ENCODE data around the gene SLC4A4.

Gene SLC4A4

DNA sequence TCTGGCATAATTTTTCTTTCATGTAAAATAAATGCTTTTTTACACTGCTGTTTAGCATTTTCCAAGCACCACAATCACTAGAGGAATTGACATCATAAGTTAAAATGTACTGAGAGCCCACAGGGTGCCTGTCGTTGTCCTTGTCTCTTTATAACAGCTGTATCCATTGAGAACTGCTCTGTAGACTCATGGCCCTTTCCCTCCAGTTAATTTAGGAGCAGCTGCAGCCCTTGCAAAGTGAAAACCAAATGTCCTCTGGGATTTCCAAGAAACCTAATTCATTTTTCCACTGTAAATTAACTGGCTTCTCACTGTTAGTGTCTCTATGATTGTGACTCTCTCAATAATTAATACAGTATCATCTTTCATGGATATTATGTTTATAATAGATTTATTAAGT, 185.9 kb downstream of the SLC4A4 start:
- Histone ChIP-seq H3K27ac (no peak overlapping the region), H3K4me3 (no peak overlapping the region)

DNA sequence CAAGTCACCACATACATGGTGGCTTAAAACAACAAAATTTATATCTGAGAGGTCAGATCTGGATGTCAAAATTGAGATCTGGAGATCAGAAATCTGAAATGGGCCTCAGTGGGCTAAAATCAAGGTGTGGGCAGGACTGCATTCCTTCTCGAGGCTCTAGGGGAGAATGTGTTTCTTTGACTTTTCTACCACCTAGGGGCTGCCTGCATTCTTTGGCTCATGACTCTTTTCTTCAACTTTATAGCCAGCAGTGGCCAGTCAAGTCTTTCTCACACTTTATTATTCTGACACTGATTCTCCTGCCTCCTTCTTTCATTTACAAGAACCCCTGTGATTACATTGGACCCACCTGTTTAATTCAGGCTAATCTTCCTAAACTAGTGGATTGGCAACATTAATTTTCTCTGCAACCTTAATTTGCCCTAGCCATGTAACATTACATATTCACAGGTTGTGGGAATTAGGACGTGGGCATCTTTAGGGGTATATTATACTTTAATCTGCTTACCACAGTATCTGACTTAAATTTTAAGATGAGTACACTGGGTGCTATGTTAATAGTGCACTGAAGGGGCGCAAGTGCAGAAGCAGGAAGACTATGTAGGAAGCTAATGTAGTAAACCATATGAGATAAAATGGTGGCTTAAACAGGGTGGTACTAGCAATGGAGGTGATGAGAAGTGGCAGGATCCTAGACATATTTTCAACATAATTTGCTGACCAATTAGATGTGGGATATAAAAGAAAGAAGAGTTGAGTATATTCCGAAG, 188.0 kb downstream of the SLC4A4 start:
- Histone ChIP-seq H3K4me3 (no peak overlapping the region), H3K27ac (no peak overlapping the region)

DNA sequence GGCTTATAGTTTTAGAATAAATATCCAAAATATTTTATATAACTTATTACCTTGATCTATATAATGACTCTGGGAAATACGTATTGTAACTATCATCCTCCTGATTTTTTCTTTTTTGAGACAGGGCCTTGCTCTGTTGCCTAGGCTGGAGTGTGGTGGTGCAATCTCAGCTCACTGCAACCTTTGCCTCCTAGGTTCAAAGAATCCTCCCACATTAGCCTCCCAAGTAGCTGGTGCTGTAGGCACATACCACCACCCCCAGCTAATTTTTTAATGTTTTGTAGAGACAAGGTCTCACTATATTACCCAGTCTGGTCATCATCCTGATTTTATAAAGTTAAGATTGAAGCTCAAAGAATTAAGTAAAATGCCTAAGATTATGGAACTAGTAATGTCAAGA, 193.6 kb downstream of the SLC4A4 start:
- Histone ChIP-seq H3K27ac (no peak overlapping the region), H3K4me3 (no peak overlapping the region)

DNA sequence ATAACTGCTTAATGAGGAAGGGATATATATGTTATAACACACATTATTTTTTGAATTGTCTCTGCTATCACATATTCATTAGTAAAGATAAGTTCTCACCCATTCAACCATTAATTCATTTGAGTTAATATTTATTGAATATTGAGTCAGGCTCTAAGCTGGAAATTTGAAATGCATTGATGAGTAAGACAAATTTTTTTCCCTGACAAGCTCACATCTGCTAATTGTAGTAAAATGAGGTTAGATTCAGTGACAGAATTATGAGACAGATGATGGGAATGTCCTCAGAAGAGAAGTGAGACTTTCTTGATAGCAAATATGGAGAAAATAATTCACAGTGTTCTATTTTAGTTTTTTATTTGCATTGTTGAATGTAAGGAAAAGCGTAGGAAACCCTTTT, 194.3 kb downstream of the SLC4A4 start:
- no peak overlapping the region for H3K27ac ChIP-seq
- no peak overlapping the region for H3K4me3 ChIP-seq

DNA sequence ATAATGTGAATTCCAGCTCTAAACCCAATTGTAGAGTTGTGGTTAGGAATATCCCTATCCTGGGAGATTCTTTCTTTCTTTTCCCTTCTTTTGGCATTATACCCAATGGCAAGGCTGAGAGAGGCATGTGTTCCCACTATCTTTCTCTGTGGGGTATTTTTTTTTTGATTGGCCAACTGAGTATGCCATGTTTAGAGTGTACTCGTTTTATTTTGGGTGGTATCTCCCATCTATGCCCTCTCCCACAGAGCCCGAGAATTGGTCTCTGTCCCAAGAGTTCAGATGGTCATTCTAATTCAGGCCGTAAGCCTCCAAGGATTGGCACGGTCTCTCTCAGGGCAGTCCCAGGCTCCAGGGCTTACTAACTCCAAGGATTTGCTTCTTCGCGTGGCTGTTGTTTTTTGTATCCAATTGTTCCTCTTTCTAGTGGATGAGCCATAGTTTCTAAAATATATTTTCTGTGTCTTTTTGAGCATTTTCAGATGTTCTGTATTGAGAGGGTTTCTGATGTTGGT, 198.8 kb downstream of the SLC4A4 start:
- no peak overlapping the region for H3K27ac ChIP-seq

DNA sequence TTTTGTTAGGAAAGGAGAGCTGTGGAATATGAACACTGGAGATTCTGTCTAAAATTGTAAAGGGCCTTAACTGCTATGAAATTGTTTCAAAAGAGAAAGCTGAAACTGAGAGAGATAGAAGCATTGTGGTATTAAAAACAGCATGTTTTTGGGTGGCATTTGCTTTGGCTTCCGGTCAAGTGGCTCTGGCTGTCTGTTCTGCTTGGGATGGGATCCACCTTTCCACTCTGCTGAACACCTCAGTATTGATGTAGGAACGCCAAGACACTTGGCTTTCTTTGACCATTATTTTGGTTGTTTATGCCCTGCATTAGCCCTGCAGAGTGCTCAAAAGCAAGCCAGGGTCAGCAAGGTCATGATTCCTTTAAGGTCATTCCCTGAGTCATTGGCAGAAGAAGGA, 199.7 kb downstream of the SLC4A4 start:
- Histone ChIP-seq H3K4me3 (no peak overlapping the region), H3K27ac (no peak overlapping the region)

More for the DNA sequence above, 198.8 kb downstream of the SLC4A4 start:
- no peak overlapping the region for H3K4me3 ChIP-seq

DNA sequence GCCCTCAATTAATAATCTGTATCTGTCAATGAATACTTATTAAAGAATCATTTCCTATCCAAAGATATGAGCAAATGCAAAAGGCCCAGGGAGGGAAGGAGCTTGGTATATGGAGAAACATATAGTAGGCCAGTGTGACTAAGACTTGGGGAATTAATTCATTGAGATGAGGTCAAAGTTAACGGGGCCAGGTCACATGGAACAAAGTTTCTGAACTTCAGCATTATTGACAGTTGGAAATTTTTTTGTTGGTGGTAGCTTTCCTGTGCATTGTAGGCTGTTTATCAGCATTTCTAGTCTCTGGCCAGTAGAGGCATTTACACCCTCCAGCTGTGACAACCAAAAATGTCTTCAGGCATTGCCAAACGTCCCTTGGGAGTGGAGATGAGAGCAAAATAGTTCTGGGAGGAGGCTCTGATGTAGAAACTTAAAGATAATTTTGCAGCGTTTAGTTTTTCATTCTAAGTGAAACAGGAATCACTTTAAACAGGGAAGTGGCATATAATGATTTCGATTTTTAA, 202.0 kb downstream of the SLC4A4 start:
- peak overlapping the region in 1 of 21 experiments; percentile 24 for H3K27ac ChIP-seq
- H3K4me3 ChIP-seq: no peak overlapping the region

DNA sequence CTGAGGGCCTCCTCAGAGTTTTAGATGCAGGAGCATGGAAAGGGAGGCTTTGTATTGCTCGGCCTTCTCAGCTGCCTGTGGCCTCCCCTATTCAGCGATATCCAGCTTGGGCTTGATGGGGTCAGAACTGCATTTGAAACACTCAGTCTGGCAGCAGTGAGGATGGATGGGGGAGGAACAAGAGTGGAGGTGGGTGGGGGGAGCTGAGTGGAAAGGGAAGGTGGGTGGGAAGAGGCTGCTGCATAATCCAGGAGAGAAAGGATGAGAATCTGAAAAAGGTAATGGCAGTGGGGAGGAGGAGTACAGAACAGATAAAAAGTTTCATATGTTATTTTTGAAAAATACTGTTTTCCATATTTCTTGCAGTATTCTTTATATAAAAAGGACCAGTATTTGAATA, 202.7 kb downstream of the SLC4A4 start:
- no peak overlapping the region for H3K4me3 ChIP-seq

DNA sequence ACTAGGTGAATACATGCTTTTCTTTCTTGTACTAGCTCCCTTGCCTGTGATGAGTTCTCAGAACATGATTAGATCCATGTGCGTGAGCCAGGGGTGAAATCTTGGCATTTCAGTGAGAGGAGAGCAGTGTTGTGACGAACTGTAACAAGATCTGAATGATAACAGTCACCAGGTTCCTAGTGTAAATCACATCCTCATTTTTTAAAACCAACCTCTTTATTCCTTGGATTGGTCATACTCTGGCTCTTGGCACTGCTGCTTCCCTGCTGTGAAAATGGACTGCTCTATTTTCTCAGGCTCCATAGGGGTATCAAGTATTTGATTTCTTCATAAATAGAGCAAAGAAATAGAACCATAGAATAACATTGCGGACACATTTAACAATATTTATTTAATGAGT, 206.3 kb downstream of the SLC4A4 start:
- H3K4me3 ChIP-seq: no peak overlapping the region

More for the DNA sequence above, 202.7 kb downstream of the SLC4A4 start:
- no peak overlapping the region for H3K27ac ChIP-seq

DNA sequence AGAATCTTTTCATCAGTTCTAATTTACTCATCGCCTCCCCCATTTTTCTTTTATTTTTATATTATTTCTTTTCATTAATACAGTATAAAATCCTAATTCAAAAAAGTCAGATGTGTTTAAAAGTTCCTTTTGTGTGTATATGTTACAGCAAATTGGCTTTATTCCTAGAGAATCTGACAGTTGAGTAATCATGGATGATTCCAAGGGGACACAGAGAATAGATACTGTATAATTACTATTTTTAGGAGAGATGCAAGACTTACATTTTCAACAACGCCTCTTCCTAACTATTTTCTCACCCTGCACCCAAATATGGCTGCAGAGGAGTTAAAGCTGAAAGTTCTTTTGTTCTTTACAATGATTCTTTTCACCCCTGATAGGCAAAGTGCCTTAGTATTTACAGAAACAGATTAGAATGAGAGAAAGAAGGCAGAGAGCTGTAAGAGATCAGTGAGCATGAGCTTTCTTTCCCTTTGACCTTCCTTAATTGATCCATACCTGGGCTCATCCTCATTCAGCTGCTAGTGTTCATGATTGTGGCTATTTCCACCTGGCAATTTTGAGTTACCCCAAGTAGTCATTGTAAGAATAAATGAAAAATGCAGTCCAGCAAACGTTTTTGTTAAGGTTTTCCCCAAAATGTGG, 210.8 kb downstream of the SLC4A4 start:
- H3K4me3 ChIP-seq: no peak overlapping the region
- no peak overlapping the region for H3K27ac ChIP-seq

More for the DNA sequence above, 206.3 kb downstream of the SLC4A4 start:
- H3K27ac ChIP-seq: no peak overlapping the region

DNA sequence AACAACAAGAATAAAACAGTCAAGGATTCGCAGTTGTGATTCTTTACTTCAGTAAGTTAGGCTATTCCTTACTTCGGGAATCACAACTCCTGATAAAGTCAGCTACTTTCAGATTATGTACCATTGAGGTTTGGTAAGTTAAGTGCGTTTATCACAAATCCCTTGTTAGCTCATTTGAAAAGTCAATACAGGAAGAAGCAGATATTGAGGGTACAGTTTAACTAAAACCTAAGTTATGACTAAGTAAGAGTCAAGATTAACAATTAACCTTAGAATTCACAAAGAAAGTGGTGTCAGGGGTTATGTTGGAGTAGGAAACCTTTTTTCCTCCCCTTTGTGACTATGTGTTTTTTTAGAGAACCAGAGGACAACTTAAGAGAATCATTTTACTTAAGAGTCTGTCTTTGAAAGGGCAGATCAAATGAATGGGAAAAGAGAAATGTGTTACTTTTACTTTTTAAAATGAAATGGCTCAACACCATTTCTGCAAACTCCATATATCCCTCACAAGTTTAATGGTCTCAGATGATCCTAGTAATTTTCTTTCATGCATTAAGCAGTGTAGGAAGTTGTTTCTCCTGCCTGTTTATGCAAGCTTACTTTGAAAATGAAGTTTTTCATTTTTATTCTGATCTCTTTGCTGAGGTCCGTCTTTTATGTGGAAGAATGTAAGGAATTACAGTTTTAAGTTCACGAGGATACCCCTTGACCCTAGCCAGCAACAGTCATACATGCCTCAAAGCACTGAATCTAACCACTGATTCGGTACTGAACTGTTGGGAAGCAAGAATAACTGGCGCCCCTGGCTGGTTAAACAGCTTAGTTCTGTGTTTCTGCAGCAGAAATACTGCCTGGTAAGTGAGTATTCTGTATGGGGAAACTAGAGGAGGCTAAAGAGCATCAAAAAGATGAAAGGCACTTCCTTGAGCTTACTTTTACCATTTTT, 211.7 kb downstream of the SLC4A4 start:
- Histone ChIP-seq H3K27ac (no peak overlapping the region), H3K4me3 (no peak overlapping the region)

DNA sequence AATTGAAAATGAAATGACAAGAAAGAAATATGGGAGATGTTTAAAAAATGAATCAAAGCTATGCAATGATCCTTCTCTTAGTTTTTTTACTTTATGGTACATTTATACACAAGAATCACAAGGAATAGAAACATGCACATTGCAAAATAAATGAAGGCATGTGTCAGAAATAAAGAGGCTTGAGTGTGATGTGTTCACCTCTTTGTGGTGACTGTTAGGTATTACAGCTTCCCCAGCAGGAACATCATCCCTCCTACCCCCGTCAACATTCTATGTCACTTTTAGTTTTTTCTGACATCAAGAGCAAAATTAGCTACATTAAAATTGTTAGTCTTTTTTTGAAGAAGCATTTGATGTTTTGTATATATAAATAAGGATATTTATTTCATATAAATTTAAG, 214.8 kb downstream of the SLC4A4 start:
- no peak overlapping the region for H3K4me3 ChIP-seq

DNA sequence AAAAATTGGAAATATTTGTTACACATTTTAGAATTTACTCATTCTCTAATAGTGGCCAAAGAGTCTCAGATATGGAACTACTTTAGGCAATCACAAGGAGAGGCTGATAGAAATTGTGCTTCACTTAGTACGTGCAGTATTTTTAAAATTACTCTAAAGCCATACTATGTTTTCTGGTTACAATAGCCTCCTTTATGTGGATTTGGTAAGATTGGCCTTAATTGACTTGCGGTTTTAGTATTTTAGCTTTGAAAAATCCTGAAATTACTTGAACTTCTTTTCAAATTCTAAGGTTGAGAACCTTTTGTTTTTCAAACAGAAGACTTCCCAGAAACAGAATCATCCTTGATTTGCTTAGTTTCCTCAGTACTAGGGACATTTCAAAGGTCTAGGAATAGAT, 215.2 kb downstream of the SLC4A4 start:
- no peak overlapping the region for H3K4me3 ChIP-seq
- no peak overlapping the region for H3K27ac ChIP-seq

More for the DNA sequence above, 214.8 kb downstream of the SLC4A4 start:
- no peak overlapping the region for H3K27ac ChIP-seq

DNA sequence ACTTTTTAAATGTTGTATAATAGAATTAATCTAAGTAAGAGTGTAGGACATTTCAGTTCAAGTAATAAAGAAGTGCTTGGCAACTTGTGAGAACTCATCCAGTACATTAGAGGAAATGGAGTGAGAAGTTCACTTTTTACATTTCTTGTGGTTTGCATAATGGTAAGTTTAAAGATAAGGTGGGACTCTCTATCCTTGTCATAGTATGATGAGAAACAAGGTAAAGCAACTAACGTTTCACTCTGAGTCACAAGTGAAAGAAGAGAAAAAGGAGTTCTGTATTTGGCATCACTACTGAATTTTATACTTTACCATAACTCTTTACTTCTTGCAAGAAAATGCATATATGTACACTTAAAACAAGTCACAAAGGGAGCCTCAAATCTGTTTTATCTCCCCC, 219.4 kb downstream of the SLC4A4 start:
- no peak overlapping the region for H3K27ac ChIP-seq
- H3K4me3 ChIP-seq: no peak overlapping the region

DNA sequence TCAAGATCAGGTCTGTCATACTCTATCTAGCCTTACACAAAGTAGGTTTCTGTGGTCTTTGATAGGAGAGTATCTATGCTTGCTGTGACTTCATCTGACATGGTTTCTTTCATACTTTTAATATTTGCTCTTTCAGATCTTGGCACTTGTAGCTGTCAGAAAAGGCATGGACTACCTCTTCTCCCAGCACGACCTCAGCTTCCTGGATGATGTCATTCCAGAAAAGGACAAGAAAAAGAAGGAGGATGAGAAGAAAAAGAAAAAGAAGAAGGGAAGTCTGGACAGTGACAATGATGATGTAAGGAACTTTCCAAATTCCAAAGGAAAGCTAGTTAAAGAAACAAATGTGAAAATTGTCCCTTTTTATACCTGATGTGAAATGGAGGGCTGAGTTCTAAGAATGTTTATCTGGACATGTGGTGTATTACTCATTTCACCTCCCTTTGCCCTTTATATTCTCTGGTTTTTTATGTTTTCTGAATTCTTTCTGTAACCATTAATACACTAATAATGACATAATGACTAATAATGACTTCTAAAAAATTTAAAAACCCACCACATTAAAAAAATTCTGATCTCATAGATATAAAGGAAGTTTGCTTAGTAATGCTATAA, 221.2 kb downstream of the SLC4A4 start:
- H3K4me3 ChIP-seq: no peak overlapping the region
- no peak overlapping the region for H3K27ac ChIP-seq

DNA sequence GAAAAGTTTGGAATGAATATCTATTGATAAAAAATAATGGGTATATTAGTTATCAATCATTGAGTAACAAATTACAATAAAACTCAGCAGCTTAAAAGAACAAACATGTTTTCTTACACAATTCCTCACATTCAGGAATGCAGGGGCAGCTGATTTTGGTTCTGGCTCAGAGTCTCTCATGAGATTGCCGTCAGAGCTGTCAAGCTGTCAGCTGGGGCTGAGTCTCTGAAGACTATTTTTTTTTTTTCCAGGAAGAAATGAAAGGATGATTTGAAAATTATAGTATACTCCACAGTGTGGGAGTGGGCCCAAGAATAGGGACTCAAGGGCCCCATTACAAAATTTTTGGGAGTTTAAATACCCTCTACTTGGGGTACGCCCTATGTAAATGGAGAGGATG, 226.0 kb downstream of the SLC4A4 start:
- no peak overlapping the region for H3K4me3 ChIP-seq

DNA sequence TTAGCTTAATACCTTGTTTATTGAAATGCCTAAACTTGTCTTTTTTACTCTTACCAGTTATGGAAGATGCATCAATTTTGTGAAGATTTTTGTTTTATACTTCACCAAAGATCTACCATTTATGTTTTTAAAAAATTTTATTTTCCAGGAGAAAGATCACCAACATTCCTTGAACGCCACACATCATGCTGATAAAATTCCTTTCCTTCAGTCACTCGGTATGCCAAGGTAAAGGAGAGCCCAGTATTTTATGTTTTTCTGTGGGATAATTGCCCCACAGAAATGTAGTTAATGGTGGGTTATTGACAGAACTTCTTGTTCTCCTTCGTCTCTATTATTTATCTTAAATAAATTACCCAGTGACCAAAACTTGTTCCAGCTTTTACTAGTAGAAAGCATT, 228.0 kb downstream of the SLC4A4 start:
- H3K4me3 ChIP-seq: no peak overlapping the region
- no peak overlapping the region for H3K27ac ChIP-seq

More for the DNA sequence above, 226.0 kb downstream of the SLC4A4 start:
- H3K27ac ChIP-seq: no peak overlapping the region

DNA sequence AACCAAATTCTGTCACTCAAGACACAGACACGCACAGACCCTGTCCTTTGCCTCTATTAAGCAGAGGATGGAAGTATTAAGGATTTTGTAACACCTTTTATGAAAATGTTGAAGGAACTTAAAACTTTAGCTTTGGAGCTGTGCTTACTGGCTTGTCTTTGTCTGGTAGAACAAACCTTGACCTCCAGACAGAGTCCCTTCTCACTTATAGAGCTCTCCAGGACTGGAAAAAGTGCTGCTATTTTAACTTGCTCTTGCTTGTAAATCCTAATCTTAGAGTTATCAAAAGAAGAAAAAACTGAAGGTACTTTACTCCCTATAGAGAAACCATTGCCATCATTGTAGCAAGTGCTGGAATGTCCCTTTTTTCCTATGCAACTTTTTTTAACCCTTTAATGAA, 229.3 kb downstream of the SLC4A4 start:
- H3K27ac ChIP-seq: no peak overlapping the region
- H3K4me3 ChIP-seq: no peak overlapping the region

DNA sequence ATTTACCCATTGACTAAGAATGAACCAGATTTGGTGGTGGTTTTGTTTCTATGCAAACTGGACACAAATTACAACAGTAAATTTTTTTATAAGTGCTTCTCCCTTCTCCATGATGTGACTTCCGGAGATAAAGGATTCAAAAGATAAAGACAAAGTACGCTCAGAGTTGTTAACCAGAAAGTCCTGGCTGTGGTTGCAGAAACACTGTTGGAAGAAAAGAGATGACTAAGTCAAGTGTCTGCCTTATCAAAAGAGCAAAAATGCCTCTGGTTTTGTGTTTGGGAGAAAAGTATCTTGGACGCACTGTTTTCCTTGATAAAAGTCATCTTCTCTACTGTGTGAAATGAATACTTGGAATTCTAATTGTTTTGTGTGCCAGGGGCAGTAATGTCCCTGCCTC, 231.7 kb downstream of the SLC4A4 start:
- Histone ChIP-seq H3K27ac (no peak overlapping the region), H3K4me3 (no peak overlapping the region)

DNA sequence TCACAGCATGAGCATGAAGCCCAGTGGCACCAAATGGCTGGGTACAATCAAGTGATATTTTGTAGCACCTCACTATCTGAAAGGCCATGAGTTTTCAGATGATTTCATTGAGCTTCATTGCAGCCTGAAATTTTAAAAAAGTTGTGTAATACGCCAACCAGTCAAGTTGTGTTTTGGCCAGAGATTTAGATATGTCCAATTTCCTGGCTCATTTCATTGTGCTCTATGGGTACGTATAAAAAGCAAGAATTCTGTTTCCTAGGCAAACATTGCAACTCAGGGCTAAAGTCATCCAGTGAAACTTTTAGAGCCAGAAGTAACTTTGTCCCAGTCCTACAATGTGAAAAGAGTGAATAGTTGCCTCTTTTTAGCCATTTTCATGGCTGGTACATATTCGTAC, 232.5 kb downstream of the SLC4A4 start:
- Histone ChIP-seq H3K27ac (no peak overlapping the region), H3K4me3 (no peak overlapping the region)

Measured in skin epidermis (tissue), 12 donors.